Kidney epithelial cell (primary cell): ENCODE results near the gene PACRG. TPM values are rescaled to one million over a fixed set of nuclear protein-coding genes. Genes with fewer than 3 reads are reported as not detected.

Source experiments
- DNase-seq: peaks from one replicate; pipeline ENCODE4 v3.0.0-alpha.2; 2010; ENCODE audit warnings: low read depth
- H3K27me3 ChIP-seq: 2 replicates; pipeline ENCODE4 v1.6.0; 2011; ENCODE audit warnings: low read length; ENCODE audit not compliant: control insufficient read depth, insufficient read depth
- H3K36me3 ChIP-seq: 2 replicates; pipeline ENCODE4 v1.5.1; 2011; ENCODE audit warnings: low read length; ENCODE audit not compliant: control insufficient read depth, insufficient read depth
- H3K4me3 ChIP-seq: 2 replicates; pipeline ENCODE4 v1.5.1; 2011; ENCODE audit warnings: low read depth, mild to moderate bottlenecking, control low read depth, low read length
- CTCF ChIP-seq: IDR thresholded peaks from 2 replicates; pipeline ENCODE4 v1.5.1; 2011; ENCODE audit warnings: mild to moderate bottlenecking, moderate library complexity, low read length, control low read depth, inconsistent platforms; ENCODE audit not compliant: insufficient read depth, poor library complexity, severe bottlenecking
- total RNA-seq: library from RNA; depleted of rRNA; stranded (reverse); fragments of >200 nt; gene quantifications from 2 replicates; pipeline ENCODE4 v1.2.3, GENCODE V29; 2015

The PACRG gene
- total RNA-seq, 1 donor from 2014 or later, result 0.29 TPM

- DNase-seq, result no peak
- Histone ChIP-seq H3K36me3 (no peaks in the 10 kb centered on the region), H3K4me3 (no peak overlapping the region), H3K27me3 (no peaks in the 10 kb centered on the region)
- no peak for TF ChIP-seq CTCF
Measured at GRCh38 chr6:162852192-162852591, 124.4 kb downstream of the PACRG start.

- no peaks in the 10 kb centered on the region for H3K27me3 ChIP-seq
- DNase-seq, result no peak
- no peak overlapping the region for H3K4me3 ChIP-seq
- no peak for TF ChIP-seq CTCF
- H3K36me3 ChIP-seq, result no peaks in the 10 kb centered on the region
Measured at GRCh38 chr6:162852840-162853577, 125.2 kb downstream of the PACRG start.

- DNase-seq, result no peak
- H3K36me3 ChIP-seq, result no peaks in the 10 kb centered on the region
- H3K4me3 ChIP-seq, result no peak overlapping the region
- no peaks in the 10 kb centered on the region for H3K27me3 ChIP-seq
- no peak for TF ChIP-seq CTCF
Measured at GRCh38 chr6:162854228-162854627, 126.5 kb downstream of the PACRG start.

GRCh38 chr6:162854734-162855191 is 127.0 kb downstream of the PACRG start:
- TF ChIP-seq CTCF, result no peak
- Histone ChIP-seq H3K4me3 (no peak overlapping the region), H3K36me3 (no peaks in the 10 kb centered on the region), H3K27me3 (no peaks in the 10 kb centered on the region)
- DNase-seq, result no peak

GRCh38 chr6:162856885-162857284 is 129.1 kb downstream of the PACRG start:
- H3K36me3 ChIP-seq, result no peaks in the 10 kb centered on the region
- no peak overlapping the region for H3K4me3 ChIP-seq
- no peaks in the 10 kb centered on the region for H3K27me3 ChIP-seq
- TF ChIP-seq CTCF, result peak; percentile 72
- DNase-seq, result peak; percentile 77

- no peak for TF ChIP-seq CTCF
- Histone ChIP-seq H3K27me3 (no peaks in the 10 kb centered on the region), H3K4me3 (no peak overlapping the region), H3K36me3 (no peaks in the 10 kb centered on the region)
- DNase-seq, result no peak
Measured at GRCh38 chr6:162857326-162857725, 129.6 kb downstream of the PACRG start.
